Vagina (tissue), 2 donors: ENCODE data around the gene TLN1. TPM values are rescaled to one million over a fixed set of nuclear protein-coding genes. Genes with fewer than 3 reads are reported as not detected.

Experiments
- DNase-seq, 2 donors: peaks; one replicate each; pipeline ENCODE4 v3.0.0-alpha.2; 2017; ENCODE audit errors: extremely low spot score in 2 of 2
- H3K27ac ChIP-seq: fragments of 200-600 bp; sonication (generic); one replicate; pipeline ENCODE4 v1.5.1; 2019
- H3K27me3 ChIP-seq: fragments of 200-600 bp; sonication (generic); one replicate; pipeline ENCODE4 v1.5.1; 2019
- H3K36me3 ChIP-seq, 2 donors: fragments of 200-600 bp; sonication (generic); one replicate each; pipeline ENCODE4 v1.5.1; 2017 to 2019
- H3K4me1 ChIP-seq: fragments of 200-600 bp; sonication (generic); one replicate; pipeline ENCODE4 v1.5.1; 2019
- H3K4me3 ChIP-seq, 2 donors: fragments of 200-600 bp; sonication (generic); 1 replicate in 1 of 2; 2 replicates in 1 of 2; pipeline ENCODE4 v1.5.1; 2016 to 2019
- H3K9me3 ChIP-seq: fragments of 200-600 bp; sonication (generic); one replicate; pipeline ENCODE4 v1.5.1; 2019
- CTCF ChIP-seq, 3 experiments: fragments of 450-650 bp in 2 of 3; fragments of 200-600 bp in 1 of 3; sonication (generic) in 1 of 3; IDR thresholded peaks; one replicate each; pipeline ENCODE4 v1.5.1; 2017 to 2019; ENCODE audit warnings: antibody characterized with exemption in 3 of 3, mild to moderate bottlenecking in 2 of 3, moderate library complexity in 2 of 3
- POLR2A ChIP-seq, 2 donors: fragments of 450-650 bp; IDR thresholded peaks; one replicate each; pipeline ENCODE4 v1.6.1; 2017; ENCODE audit warnings: antibody characterized with exemption in 2 of 2, mild to moderate bottlenecking in 2 of 2, moderate library complexity in 2 of 2
- POLR2AphosphoS5 ChIP-seq, 2 donors: sonication (generic); formaldehyde crosslinking; IDR thresholded peaks; one replicate each; pipeline ENCODE4 v1.9.0; 2017; ENCODE audit warnings: antibody characterized with exemption in 2 of 2, mild to moderate bottlenecking in 2 of 2, low read depth in 1 of 2; ENCODE audit not compliant: insufficient read depth in 1 of 2
- intact Hi-C: fragments of 100-400 bp; cut with DNase I; formaldehyde crosslinking; loops from one replicate; pipeline ENCODE4 v1.15.1; 2023
- total RNA-seq: library from RNA; depleted of rRNA; stranded (reverse); fragments of >200 nt; gene quantifications from one replicate; pipeline ENCODE4 v1.2.3, GENCODE V29; 2016

TLN1 gene
- total RNA-seq, 1 donor from 2014 or later, result 268 TPM

- H3K36me3 ChIP-seq, result peaks cover 11 to 75% of the 10 kb centered on the region in 2 donors
- intact Hi-C loops, result no loop called here
- peaks cover 27% of the 10 kb centered on the region for H3K4me1 ChIP-seq
- DNase-seq, result no peak
- H3K27ac ChIP-seq, result no peak overlapping the region
- H3K4me3 ChIP-seq, result no peak overlapping the region
- no peaks in the 10 kb centered on the region for H3K27me3 ChIP-seq
- no peaks in the 10 kb centered on the region for H3K9me3 ChIP-seq
- TF ChIP-seq POLR2A (IDR thresholded peaks at IDR 0.05) (no peak), POLR2AphosphoS5 (IDR thresholded peaks at IDR 0.05; ENCODE audit: insufficient read depth in 1 of 2, low read depth in 1 of 2) (no peak), CTCF (IDR thresholded peaks at IDR 0.05) (no peak)
These were observed 8.6 kb downstream of the TLN1 start for GRCh38 chr9:35723426-35723825.

GRCh38 chr9:35719546-35719945 is 12.4 kb downstream of the TLN1 start:
- DNase-seq, result no peak
- Histone ChIP-seq H3K27me3 (no peaks in the 10 kb centered on the region), H3K36me3 (peaks cover 21 to 99% of the 10 kb centered on the region in 2 donors), H3K4me1 (no peaks in the 10 kb centered on the region), H3K27ac (no peak overlapping the region), H3K9me3 (no peaks in the 10 kb centered on the region), H3K4me3 (no peak overlapping the region)
- intact Hi-C loops, result no loop called here
- no peak for TF ChIP-seq CTCF (IDR thresholded peaks at IDR 0.05)
- TF ChIP-seq POLR2A (IDR thresholded peaks at IDR 0.05), result no peak
- TF ChIP-seq POLR2AphosphoS5 (IDR thresholded peaks at IDR 0.05; ENCODE audit: insufficient read depth in 1 of 2, low read depth in 1 of 2), result no peak

- DNase-seq, result no peak
- peaks cover 23 to 99% of the 10 kb centered on the region in 2 donors for H3K36me3 ChIP-seq
- H3K9me3 ChIP-seq, result no peaks in the 10 kb centered on the region
- intact Hi-C loops, result no loop called here
- H3K4me1 ChIP-seq, result no peaks in the 10 kb centered on the region
- H3K27ac ChIP-seq, result no peak overlapping the region
- TF ChIP-seq POLR2A (IDR thresholded peaks at IDR 0.05) (no peak), POLR2AphosphoS5 (IDR thresholded peaks at IDR 0.05; ENCODE audit: insufficient read depth in 1 of 2, low read depth in 1 of 2) (no peak)
- no peaks in the 10 kb centered on the region for H3K27me3 ChIP-seq
- no peak overlapping the region for H3K4me3 ChIP-seq
These were observed 13.1 kb downstream of the TLN1 start for GRCh38 chr9:35718721-35719511.

- no peaks in the 10 kb centered on the region for H3K4me1 ChIP-seq
- DNase-seq, result no peak
- H3K9me3 ChIP-seq, result no peaks in the 10 kb centered on the region
- intact Hi-C loops, result no loop called here
- no peak overlapping the region for H3K4me3 ChIP-seq
- H3K27me3 ChIP-seq, result no peaks in the 10 kb centered on the region
- TF ChIP-seq POLR2A (IDR thresholded peaks at IDR 0.05) (no peak), CTCF (IDR thresholded peaks at IDR 0.05) (no peak), POLR2AphosphoS5 (IDR thresholded peaks at IDR 0.05; ENCODE audit: insufficient read depth in 1 of 2, low read depth in 1 of 2) (no peak)
- H3K36me3 ChIP-seq, result peaks cover 26 to 98% of the 10 kb centered on the region in 2 donors
- H3K27ac ChIP-seq, result no peak overlapping the region
These were observed 14.7 kb downstream of the TLN1 start for GRCh38 chr9:35717132-35717870.

GRCh38 chr9:35716230-35716629 is 15.8 kb downstream of the TLN1 start:
- DNase-seq, result no peak
- Histone ChIP-seq H3K4me3 (no peak overlapping the region), H3K4me1 (no peaks in the 10 kb centered on the region), H3K9me3 (no peaks in the 10 kb centered on the region), H3K36me3 (peaks cover 17 to 98% of the 10 kb centered on the region in 2 donors), H3K27ac (no peak overlapping the region), H3K27me3 (no peaks in the 10 kb centered on the region)
- intact Hi-C loops, result no loop called here
- TF ChIP-seq POLR2AphosphoS5 (IDR thresholded peaks at IDR 0.05; ENCODE audit: insufficient read depth in 1 of 2, low read depth in 1 of 2) (no peak), CTCF (IDR thresholded peaks at IDR 0.05) (no peak), POLR2A (IDR thresholded peaks at IDR 0.05) (no peak)
